Left kidney (tissue), 2 donors: ENCODE measurements around the gene IKZF1. TPM values are rescaled to one million over a fixed set of nuclear protein-coding genes. Genes with fewer than 3 reads are reported as not detected.
A peak's percentile ranks its signal among the peaks of the same experiment; 100 is the strongest.

Experiments
- DNase-seq: peaks from one replicate; pipeline ENCODE4 v3.0.0-alpha.2; 2013
- polyA plus RNA-seq: library from polyadenylated mRNA; unstranded; fragments of 120-200 nt; gene quantifications from one replicate; pipeline ENCODE4 v1.2.1, GENCODE V29; 2013; ENCODE audit not compliant: insufficient read length

The IKZF1 gene
- polyA plus RNA-seq, 1 donor = 1.3 TPM

GRCh38 chr7:50412973-50413372, 108.5 kb downstream of the IKZF1 start:
- no peak for DNase-seq

GRCh38 chr7:50413561-50413960, 109.0 kb downstream of the IKZF1 start:
- DNase-seq = no peak

- no peak for DNase-seq
Measured at GRCh38 chr7:50415844-50416364, 111.4 kb downstream of the IKZF1 start.

GRCh38 chr7:50416527-50417182, 112.1 kb downstream of the IKZF1 start:
- no peak for DNase-seq

GRCh38 chr7:50418086-50418515, 113.6 kb downstream of the IKZF1 start:
- DNase-seq = peak; percentile 74

- no peak for DNase-seq
Measured at GRCh38 chr7:50418526-50419290, 114.2 kb downstream of the IKZF1 start.

GRCh38 chr7:50421043-50421442, 116.5 kb downstream of the IKZF1 start:
- no peak for DNase-seq

GRCh38 chr7:50422858-50423257, 118.3 kb downstream of the IKZF1 start:
- no peak for DNase-seq

- DNase-seq = no peak
Measured at GRCh38 chr7:50423860-50424259, 119.3 kb downstream of the IKZF1 start.

GRCh38 chr7:50425318-50425717, 120.8 kb downstream of the IKZF1 start:
- no peak for DNase-seq

GRCh38 chr7:50426280-50427045, 121.9 kb downstream of the IKZF1 start:
- no peak for DNase-seq

- DNase-seq = no peak
Measured at GRCh38 chr7:50427518-50427917, 123.0 kb downstream of the IKZF1 start.

- no peak for DNase-seq
Measured at GRCh38 chr7:50428911-50429310, 124.4 kb downstream of the IKZF1 start.

GRCh38 chr7:50431316-50431715, 126.8 kb downstream of the IKZF1 start:
- no peak for DNase-seq

- DNase-seq = no peak
Measured at GRCh38 chr7:50431722-50432305, 127.3 kb downstream of the IKZF1 start.

- no peak for DNase-seq
Measured at GRCh38 chr7:50436133-50436806, 131.8 kb downstream of the IKZF1 start.

GRCh38 chr7:50446542-50446960, 142.0 kb downstream of the IKZF1 start:
- no peak for DNase-seq

GRCh38 chr7:50448823-50449222, 144.3 kb downstream of the IKZF1 start:
- no peak for DNase-seq

- DNase-seq = peak; percentile 1
Measured at GRCh38 chr7:50449501-50449880, 145.0 kb downstream of the IKZF1 start.

GRCh38 chr7:50449881-50450589, 145.5 kb downstream of the IKZF1 start, which contains the start of gene FIGNL1:
TSS of gene FIGNL1 (minus strand) at chr7:50450350. CDS start at chr7:50447287, 3,063 bp downstream.
- peak; percentile 58 for DNase-seq

- DNase-seq = peak; percentile 0
Measured at GRCh38 chr7:50450590-50451032, 146.1 kb downstream of the IKZF1 start.
